HTR-8/SVneo (cell line): Measurements from ENCODE around the gene ALPG.
"Not testable (repeated sequence)": the region's sequence is repeated elsewhere in the genome, so short reads cannot be mapped to it uniquely, and the experiment has no call there.

Experiments used
- DNase-seq: peaks from one replicate; pipeline ENCODE4 v3.0.0; 2011; ENCODE audit warnings: low spot score, mixed read lengths; ENCODE audit not compliant: insufficient read length
- FAIRE-seq: peaks from 2 replicates; lab custom pipeline; 2011; peaks lifted over from hg19 to GRCh38; lab: Jason Lieb, UNC

ALPG gene

GRCh38 chr2:232393556-232393955 is 13.1 kb upstream of the ALPG start:
- DNase-seq, result no peak
- no peak for FAIRE-seq

- not testable (repeated sequence) for FAIRE-seq, DNase-seq
Measured at GRCh38 chr2:232394431-232394830, 12.2 kb upstream of the ALPG start.

- FAIRE-seq (no peak), DNase-seq (no peak)
Measured at GRCh38 chr2:232395586-232395985, 11.1 kb upstream of the ALPG start.

- FAIRE-seq (no peak), DNase-seq (no peak)
Measured at GRCh38 chr2:232396683-232397082, 10.0 kb upstream of the ALPG start.

- FAIRE-seq (no peak), DNase-seq (no peak)
Measured at GRCh38 chr2:232398293-232399034, 8.2 kb upstream of the ALPG start.

- FAIRE-seq (no peak), DNase-seq (no peak)
Measured at GRCh38 chr2:232400256-232401015, 6.2 kb upstream of the ALPG start.

- DNase-seq (no peak), FAIRE-seq (no peak)
Measured at GRCh38 chr2:232402518-232402917, 4.1 kb upstream of the ALPG start.

GRCh38 chr2:232405943-232406510 is 617 bp upstream of the ALPG start:
- DNase-seq (no peak), FAIRE-seq (no peak)

- not testable (repeated sequence) for DNase-seq, FAIRE-seq
Measured at GRCh38 chr2:232407428-232408150, 945 bp downstream of the ALPG start.

GRCh38 chr2:232408269-232408668 is 1.6 kb downstream of the ALPG start:
- peak; percentile 49 for FAIRE-seq
- DNase-seq, result not testable (repeated sequence)

- FAIRE-seq, result peak; percentile 77
- DNase-seq, result not testable (repeated sequence)
Measured at GRCh38 chr2:232409617-232410016, 3.0 kb downstream of the ALPG start.

- no peak for FAIRE-seq
- DNase-seq, result no peak
Measured at GRCh38 chr2:232410238-232410900, 3.7 kb downstream of the ALPG start.

GRCh38 chr2:232411901-232412629 is 5.4 kb downstream of the ALPG start:
- DNase-seq (no peak), FAIRE-seq (no peak)

GRCh38 chr2:232412986-232413385 is 6.3 kb downstream of the ALPG start:
- DNase-seq (no peak), FAIRE-seq (no peak)

GRCh38 chr2:232415138-232415690 is 8.6 kb downstream of the ALPG start:
- no peak for FAIRE-seq

GRCh38 chr2:232415736-232416520 is 9.3 kb downstream of the ALPG start:
- FAIRE-seq (no peak), DNase-seq (no peak)

More at GRCh38 chr2:232415138-232415690, 8.6 kb downstream of the ALPG start:
- no peak for DNase-seq

- no peak for FAIRE-seq
Measured at GRCh38 chr2:232416521-232417470, 10.2 kb downstream of the ALPG start.

More at GRCh38 chr2:232416521-232417470, 10.2 kb downstream of the ALPG start:
- no peak for DNase-seq
